Chondrocyte (in vitro differentiated cells): ENCODE measurements around the gene SLC44A3. TPM values are rescaled to one million over a fixed set of nuclear protein-coding genes. Genes with fewer than 3 reads are reported as not detected.

Source experiments
- DNase-seq: peaks from one replicate; pipeline ENCODE4 v3.0.0; 2021; ENCODE audit warnings: mixed read lengths, low spot score
- H3K27ac Mint-ChIP-seq: one replicate; pipeline ENCODE4 v1.8.0; 2021; ENCODE audit warnings: mild to moderate bottlenecking, moderate library complexity, mixed read lengths; ENCODE audit not compliant: unreplicated experiment
- H3K27me3 Mint-ChIP-seq: 2 replicates; pipeline ENCODE4 v1.8.0; 2021; ENCODE audit warnings: low read depth, mixed read lengths
- H3K36me3 Mint-ChIP-seq: 2 replicates; pipeline ENCODE4 v1.8.0; 2021; ENCODE audit warnings: low read depth, mixed read lengths
- H3K4me1 Mint-ChIP-seq: 2 replicates; pipeline ENCODE4 v1.8.0; 2021; ENCODE audit warnings: low read depth, mild to moderate bottlenecking, mixed read lengths
- H3K4me3 Mint-ChIP-seq: one replicate; pipeline ENCODE4 v1.8.0; 2021; ENCODE audit warnings: mild to moderate bottlenecking, moderate library complexity, mixed read lengths; ENCODE audit not compliant: unreplicated experiment
- H3K9me3 Mint-ChIP-seq: 2 replicates; pipeline ENCODE4 v1.8.0; 2021; ENCODE audit warnings: low read depth, mixed read lengths
- CTCF ChIP-seq: fragments of 200-600 bp; sonication (generic); IDR thresholded peaks from 2 replicates; pipeline ENCODE4 v1.5.0; 2021; ENCODE audit warnings: antibody characterized with exemption, mild to moderate bottlenecking, moderate library complexity
- total RNA-seq: library from RNA; stranded (reverse); gene quantifications from 3 replicates; pipeline ENCODE4 v1.2.1, GENCODE V29; 2021

SLC44A3 gene
- total RNA-seq, 1 donor from 2014 or later = 2.5 TPM

DNA sequence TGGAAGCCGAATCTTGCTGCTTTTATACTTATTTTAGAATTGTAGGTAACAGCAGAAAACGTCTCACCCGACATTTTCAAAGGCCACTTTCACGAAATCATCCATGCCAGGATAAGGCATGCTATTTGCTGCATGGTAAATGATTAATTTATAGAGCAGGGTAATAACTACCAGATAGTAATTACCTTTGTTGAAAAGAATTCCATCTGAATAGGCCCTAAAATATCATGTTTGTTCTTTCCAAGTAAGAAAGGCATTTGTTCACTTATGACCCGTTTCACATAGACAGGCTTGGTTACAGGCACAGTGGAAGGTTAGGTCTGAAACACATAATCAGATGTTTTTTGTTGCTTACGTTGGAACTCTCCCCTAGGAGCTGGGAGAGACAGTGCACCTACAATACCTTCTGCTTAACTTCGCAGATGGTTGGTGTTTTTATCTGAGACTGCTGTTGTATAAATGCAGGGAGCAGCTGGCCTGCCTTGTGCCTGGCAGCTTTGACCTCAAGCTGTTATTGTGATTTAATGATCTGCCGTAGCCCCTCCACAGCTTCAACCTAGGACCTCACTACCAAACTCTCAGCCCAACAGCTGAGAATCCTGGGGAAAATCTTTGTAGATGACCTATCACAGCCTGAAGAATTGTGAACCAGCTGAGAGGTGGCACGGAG is 1.6 kb downstream of the SLC44A3 start:
- TF ChIP-seq CTCF = no peak
- Mint-ChIP-seq H3K4me3 (no peak overlapping the region), H3K27me3 (peaks cover 4% of the 10 kb centered on the region), H3K9me3 (no peaks in the 10 kb centered on the region), H3K4me1 (peaks cover 12% of the 10 kb centered on the region), H3K36me3 (peaks cover 2% of the 10 kb centered on the region), H3K27ac (no peak overlapping the region)
- no peak for DNase-seq

GRCh38 chr1:94823116-94823515 is 3.0 kb downstream of the SLC44A3 start:
- H3K9me3 Mint-ChIP-seq = no peaks in the 10 kb centered on the region
- peaks cover 4% of the 10 kb centered on the region for H3K27me3 Mint-ChIP-seq
- H3K4me1 Mint-ChIP-seq = peaks cover 12% of the 10 kb centered on the region
- H3K36me3 Mint-ChIP-seq = no peaks in the 10 kb centered on the region
- no peak overlapping the region for H3K27ac Mint-ChIP-seq
- no peak for TF ChIP-seq CTCF
- no peak for DNase-seq
- no peak overlapping the region for H3K4me3 Mint-ChIP-seq

GRCh38 chr1:94825936-94826335 is 5.8 kb downstream of the SLC44A3 start:
- DNase-seq = no peak
- no peaks in the 10 kb centered on the region for H3K36me3 Mint-ChIP-seq
- H3K27me3 Mint-ChIP-seq = peaks cover 4% of the 10 kb centered on the region
- no peaks in the 10 kb centered on the region for H3K9me3 Mint-ChIP-seq
- no peak for TF ChIP-seq CTCF
- H3K4me3 Mint-ChIP-seq = no peak overlapping the region
- H3K27ac Mint-ChIP-seq = no peak overlapping the region
- peaks cover 10% of the 10 kb centered on the region for H3K4me1 Mint-ChIP-seq

DNA sequence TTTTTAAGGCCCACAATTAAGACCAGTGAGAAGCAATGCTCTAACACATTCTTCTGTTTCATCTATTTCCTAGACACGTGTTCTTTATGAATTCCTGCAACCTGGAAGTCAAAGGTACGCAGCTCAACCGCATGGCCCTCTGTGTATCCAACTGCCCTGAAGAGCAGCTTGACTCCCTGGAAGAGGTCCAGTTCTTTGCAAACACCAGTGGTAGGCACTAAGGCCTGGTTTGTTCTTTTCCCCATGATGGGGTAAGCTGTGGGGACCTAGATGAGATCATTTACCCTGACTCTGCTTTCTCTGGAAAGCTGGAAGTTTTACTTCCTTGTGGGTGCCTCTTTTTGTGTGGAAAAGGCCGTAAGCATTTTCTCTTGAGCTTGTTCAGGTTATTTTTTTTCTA is 7.3 kb downstream of the SLC44A3 start:
- no peak for DNase-seq
- no peaks in the 10 kb centered on the region for H3K9me3 Mint-ChIP-seq
- no peak for TF ChIP-seq CTCF
- H3K27me3 Mint-ChIP-seq = peaks cover 4% of the 10 kb centered on the region
- peaks cover 8% of the 10 kb centered on the region for H3K4me1 Mint-ChIP-seq
- H3K4me3 Mint-ChIP-seq = no peak overlapping the region
- H3K27ac Mint-ChIP-seq = no peak overlapping the region
- H3K36me3 Mint-ChIP-seq = no peaks in the 10 kb centered on the region

DNA sequence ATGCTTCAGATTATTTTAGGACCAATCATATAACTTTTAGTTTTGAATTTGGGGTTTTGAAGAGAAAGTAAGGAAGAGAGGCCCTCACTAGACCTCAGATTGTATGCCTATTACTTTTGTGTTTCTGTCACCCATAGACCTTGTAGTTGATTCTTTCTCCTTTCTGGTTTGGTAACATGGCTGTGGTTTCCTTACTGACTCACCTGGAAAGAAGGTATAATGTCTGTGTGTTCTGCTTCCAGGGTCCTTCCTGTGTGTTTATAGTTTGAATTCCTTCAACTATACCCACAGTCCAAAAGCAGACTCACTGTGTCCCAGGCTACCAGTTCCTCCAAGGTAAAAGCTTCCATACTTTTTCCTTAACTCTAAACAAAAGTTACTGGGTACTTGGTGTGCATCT is 8.1 kb downstream of the SLC44A3 start:
- peaks cover 10% of the 10 kb centered on the region for H3K4me1 Mint-ChIP-seq
- no peak overlapping the region for H3K27ac Mint-ChIP-seq
- peaks cover 4% of the 10 kb centered on the region for H3K27me3 Mint-ChIP-seq
- no peak overlapping the region for H3K4me3 Mint-ChIP-seq
- TF ChIP-seq CTCF = no peak
- no peaks in the 10 kb centered on the region for H3K36me3 Mint-ChIP-seq
- no peak for DNase-seq
- no peaks in the 10 kb centered on the region for H3K9me3 Mint-ChIP-seq
